GM21360 (cell line): ENCODE results near the gene YAP1.

Experiments
- ATAC-seq: cut with Tn5 transposase; IDR thresholded peaks from one replicate; pipeline ENCODE4 v1.9.1; 2021; ENCODE audit warnings: mild to moderate bottlenecking, moderate library complexity; ENCODE audit not compliant: unreplicated experiment

Gene YAP1

DNA sequence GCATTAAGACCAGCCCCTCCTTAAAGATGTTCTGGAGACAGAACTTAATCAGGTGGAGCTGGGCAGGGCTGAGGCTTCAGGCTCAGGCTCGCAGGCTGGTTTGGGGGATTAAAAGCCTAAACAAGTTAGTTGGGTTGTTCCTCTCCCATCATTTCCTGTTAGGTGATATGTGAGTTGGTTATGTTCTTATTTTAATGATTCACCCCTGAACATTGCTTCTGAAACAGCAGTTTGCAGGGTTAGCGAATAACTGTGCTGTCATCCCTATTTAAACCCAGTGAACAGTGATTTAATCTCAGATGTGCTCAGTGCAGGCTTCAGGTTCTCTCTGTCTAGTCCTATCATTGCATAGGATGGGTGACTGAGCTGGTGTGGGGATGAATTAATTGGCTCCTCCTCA, 159.7 kb downstream of the YAP1 start:
- ATAC-seq = no peak

DNA sequence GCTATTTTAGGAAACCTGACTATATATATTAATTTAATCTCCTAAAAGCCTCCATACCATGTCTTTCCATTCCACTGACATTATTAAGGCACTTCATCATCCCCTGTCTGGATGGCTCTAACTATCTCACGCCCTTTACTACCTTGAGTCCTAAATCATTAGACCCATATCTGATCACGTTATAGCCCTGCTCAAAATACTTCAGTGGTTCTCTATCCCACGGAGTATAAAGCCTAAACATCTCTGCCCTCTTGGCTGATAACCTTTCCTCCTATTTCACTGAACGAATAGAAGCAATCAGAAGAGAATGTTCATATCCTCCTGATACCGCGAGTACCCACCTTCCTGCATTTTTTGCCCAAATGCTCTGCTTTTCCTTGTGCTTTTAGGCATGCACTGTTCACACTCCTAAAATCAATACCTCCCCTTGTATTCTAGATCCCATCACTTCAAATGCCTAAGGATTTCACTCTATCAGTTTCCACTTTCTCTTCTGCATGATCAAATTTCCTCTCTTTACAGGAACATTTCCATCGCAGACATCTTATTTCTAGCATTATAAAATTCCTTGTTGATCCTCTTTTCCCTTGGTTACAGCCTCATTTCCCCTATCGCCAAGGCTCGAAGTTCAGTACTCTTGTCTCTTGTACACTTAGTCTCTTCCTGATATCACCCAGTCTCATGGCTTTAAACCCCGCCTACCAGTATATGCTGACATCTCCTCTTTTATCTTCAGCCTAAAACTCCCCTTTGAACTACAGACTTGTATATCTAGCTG, 162.0 kb downstream of the YAP1 start:
- no peak for ATAC-seq

GRCh38 chr11:102274628-102275027, 164.4 kb downstream of the YAP1 start:
- ATAC-seq = no peak

DNA sequence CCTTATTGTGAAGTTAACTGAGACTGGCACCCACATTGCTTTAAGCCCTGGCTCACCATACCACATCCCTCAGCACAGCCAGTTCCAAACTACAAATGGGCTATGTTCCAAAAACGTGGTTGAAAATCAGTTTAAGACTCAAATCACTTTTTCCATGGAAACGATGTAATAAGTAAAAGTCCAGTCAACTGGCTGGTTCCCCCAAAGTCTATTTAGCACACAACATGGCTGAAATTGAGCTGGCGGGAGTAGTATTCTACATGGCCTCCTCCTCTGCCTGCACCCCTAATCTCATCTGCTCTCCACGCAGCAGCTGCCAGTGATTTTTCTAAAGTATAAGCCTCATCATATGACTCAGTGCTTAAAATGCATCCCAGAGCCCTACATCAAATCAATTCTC, 166.1 kb downstream of the YAP1 start:
- no peak for ATAC-seq

- no peak for ATAC-seq
Observed at GRCh38 chr11:102276783-102277182, 166.5 kb downstream of the YAP1 start.

DNA sequence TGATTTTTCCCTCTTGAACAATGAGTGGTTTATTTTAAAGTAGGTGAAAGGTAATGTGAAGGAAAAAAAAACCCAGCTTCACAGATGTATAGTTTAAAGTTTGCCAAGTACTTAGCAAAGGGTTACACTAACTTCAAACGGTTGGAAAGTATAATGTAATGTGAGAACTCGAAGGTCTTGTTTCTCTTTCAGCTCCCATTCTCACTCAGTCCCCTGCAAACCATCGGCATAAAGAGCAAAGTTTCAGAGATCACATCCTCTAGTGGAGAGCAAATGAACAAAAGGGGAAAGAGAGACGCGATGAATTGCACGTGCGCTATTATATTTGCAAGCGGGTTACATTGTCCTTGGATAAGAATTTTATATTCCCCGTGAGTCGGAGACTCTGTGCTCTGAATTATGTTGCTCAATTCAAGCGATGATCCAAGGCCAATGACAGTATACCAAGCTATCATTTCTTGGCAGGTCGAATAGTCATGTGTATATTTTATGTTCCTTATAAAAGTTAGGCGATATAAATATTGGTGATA, 169.5 kb downstream of the YAP1 start:
- ATAC-seq = peak; percentile 91

- ATAC-seq = peak; percentile 40
Observed at GRCh38 chr11:102280245-102280833, 170.1 kb downstream of the YAP1 start.
